ENCODE results near the gene SAV1.

DNA sequence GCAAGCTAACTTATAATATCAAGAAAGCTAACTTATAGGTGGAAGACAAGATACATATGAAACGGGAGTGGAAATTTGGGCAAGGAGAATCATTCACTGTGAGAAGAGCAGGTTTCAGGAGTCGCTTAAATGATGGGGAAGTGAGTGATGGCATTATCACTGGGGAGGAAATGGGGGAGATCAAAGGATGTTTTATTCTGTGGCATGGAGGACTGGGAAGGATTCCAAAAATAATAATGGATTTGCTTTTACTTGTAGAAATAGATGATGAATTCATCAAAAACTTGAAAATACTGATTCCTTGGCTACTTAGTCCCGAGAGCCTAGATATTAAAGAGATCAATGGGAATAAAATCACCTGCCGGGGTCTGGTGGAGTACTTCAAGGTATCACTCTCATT is 47.8 kb downstream of the SAV1 start:
- TF ChIP-seq, protein P1, sequence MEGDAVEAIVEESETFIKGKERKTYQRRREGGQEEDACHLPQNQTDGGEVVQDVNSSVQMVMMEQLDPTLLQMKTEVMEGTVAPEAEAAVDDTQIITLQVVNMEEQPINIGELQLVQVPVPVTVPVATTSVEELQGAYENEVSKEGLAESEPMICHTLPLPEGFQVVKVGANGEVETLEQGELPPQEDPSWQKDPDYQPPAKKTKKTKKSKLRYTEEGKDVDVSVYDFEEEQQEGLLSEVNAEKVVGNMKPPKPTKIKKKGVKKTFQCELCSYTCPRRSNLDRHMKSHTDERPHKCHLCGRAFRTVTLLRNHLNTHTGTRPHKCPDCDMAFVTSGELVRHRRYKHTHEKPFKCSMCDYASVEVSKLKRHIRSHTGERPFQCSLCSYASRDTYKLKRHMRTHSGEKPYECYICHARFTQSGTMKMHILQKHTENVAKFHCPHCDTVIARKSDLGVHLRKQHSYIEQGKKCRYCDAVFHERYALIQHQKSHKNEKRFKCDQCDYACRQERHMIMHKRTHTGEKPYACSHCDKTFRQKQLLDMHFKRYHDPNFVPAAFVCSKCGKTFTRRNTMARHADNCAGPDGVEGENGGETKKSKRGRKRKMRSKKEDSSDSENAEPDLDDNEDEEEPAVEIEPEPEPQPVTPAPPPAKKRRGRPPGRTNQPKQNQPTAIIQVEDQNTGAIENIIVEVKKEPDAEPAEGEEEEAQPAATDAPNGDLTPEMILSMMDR (conservative IDR thresholded peaks at IDR 0.05) = no peak
- no peak for TF ChIP-seq EZH2 (IDR thresholded peaks at IDR 0.05; ENCODE audit: low read depth)
